Kidney tubule cell (primary cell): ENCODE results near the gene TRIM56.

ENCODE experiments used
- DNase-seq: peaks from one replicate; pipeline ENCODE4 v3.0.0-alpha.2; 2018; ENCODE audit warnings: low spot score

TRIM56 gene

DNA sequence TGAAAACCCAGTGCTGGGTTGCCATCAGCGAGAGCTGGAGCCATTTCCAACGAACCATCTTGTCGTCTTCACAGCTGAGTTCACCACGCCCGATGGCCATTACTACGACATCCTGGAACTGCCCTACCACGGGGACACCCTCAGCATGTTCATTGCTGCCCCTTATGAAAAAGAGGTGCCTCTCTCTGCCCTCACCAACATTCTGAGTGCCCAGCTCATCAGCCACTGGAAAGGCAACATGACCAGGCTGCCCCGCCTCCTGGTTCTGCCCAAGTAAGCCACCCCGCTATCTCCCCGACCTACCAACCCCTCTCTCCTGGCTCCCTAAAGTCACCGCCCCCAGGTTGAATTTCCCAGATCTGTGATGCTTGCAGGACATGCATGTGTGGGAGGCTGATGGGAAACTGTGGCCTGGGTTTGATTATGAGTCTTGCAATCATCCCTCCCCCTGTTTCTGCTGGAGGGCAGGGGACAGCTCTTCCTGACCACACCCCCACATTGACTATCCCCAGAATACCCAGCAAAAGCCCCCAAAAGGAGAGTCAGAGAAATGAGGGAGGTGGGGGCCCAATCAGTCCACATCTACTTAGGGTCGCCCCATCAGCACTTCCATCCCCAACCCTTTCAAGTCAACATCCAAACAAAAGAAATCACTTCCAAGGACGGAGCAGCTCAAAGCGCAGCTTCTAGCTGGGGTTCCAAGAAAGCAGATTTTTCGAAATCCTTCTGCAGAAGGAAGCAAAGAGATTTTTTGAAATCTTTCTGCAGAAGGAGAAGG, 48.5 kb downstream of the TRIM56 start:
- DNase-seq: no peak

DNA sequence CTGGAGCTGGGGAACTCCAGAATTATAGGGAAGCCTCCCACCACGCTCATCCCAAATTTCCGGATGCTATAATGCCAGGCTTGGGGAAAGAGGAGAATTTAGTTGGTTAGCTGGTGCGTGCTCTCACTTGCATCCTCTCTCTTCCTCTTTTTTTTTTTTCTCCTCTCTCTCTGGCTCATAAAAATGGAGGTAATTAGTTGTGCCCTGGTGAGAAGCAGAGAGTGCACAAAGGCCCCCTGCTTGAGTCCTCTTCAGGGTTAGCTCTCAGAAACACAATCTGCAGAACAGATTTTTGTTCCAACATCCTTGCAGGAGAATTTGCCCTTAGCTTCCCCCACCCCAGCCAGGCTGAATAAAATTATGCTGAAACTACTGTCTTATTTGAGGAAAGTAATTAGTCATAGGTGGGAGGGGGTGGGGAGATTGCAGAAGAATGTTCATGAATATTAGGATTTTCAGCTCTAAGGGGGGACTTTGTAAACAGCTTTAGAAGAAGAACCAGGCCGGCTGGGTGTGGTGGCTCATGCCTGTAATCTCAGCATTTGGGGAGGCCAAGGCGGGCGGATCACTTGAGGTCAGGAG, 49.2 kb downstream of the TRIM56 start:
- no peak for DNase-seq

DNA sequence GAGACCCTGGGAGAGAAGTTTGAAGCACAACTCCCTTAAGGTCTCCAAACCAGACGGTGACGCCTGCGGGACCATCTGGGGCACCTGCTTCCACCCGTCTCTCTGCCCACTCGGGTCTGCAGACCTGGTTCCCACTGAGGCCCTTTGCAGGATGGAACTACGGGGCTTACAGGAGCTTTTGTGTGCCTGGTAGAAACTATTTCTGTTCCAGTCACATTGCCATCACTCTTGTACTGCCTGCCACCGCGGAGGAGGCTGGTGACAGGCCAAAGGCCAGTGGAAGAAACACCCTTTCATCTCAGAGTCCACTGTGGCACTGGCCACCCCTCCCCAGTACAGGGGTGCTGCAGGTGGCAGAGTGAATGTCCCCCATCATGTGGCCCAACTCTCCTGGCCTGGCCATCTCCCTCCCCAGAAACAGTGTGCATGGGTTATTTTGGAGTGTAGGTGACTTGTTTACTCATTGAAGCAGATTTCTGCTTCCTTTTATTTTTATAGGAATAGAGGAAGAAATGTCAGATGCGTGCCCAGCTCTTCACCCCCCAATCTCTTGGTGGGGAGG, 52.5 kb downstream of the TRIM56 start:
- no peak for DNase-seq

DNA sequence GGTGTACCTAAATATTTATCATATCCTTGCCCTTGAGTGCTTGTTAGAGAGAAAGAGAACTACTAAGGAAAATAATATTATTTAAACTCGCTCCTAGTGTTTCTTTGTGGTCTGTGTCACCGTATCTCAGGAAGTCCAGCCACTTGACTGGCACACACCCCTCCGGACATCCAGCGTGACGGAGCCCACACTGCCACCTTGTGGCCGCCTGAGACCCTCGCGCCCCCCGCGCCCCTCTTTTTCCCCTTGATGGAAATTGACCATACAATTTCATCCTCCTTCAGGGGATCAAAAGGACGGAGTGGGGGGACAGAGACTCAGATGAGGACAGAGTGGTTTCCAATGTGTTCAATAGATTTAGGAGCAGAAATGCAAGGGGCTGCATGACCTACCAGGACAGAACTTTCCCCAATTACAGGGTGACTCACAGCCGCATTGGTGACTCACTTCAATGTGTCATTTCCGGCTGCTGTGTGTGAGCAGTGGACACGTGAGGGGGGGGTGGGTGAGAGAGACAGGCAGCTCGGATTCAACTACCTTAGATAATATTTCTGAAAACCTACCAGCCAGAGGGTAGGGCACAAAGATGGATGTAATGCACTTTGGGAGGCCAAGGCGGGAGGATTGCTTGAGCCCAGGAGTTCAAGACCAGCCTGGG, 53.1 kb downstream of the TRIM56 start:
- DNase-seq: peak; percentile 96

DNA sequence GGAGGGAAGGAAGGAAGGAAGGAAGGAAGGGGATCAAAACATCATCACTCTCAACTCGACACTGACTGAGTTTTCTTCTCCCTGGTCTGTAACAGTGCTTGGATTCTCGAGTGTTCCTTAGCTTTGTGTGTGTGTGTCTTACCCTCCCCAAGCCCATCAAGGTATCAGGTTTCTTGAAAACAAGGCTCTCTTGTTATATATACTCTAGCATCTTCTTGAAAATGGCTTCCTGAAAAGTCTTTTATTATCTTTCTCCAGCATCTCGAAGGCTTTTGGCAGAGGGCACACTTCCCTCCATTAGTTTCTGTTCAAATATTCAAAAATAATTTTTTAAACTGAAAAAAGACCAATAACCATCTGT, 55.0 kb downstream of the TRIM56 start:
- DNase-seq: no peak

DNA sequence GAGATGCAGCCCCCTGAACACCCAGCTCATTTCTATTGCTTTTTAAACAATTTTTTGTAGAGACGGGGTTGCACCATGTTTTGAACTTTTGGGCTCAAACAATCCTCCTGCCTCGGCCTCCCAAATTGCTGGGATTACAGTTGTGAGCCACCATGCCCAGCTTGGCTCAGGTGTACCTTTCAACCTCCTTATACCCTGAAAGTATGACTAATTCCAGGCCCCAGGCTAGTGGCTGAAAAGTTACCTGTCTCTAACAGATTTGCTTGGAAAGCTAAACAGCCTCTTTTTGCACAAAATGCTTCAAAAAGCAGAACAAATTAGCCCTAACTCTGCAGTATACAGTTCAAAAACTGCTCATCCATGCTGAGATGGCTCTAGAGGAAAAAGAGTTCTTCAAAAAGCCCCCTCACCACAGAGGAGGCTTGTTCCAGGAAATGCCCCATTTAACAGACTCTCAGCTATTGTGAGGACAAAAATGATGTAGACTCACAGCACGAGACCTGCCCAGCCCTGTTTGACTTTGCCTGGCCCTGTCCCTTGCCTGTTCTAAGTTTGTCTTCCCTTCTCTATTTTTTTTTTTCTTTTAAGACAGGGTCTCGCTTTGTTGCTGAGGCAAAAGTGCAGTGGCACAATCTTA, 55.6 kb downstream of the TRIM56 start:
- no peak for DNase-seq
